OCI-LY1 (cell line): Measurements from ENCODE around the gene COL12A1.

ENCODE experiments used
- H2AFZ ChIP-seq: fragments of 200-600 bp; sonication (generic), shearing (Covaris generic); 2 replicates; pipeline ENCODE4 v1.6.0; 2014; ENCODE audit warnings: antibody characterized with exemption, mild to moderate bottlenecking, low read length
- H3F3A ChIP-seq: fragments of 200-600 bp; sonication (generic), shearing (Covaris generic); 2 replicates; pipeline ENCODE4 v1.6.0; 2014; ENCODE audit warnings: mild to moderate bottlenecking, antibody characterized with exemption, low read length, moderate library complexity; ENCODE audit not compliant: insufficient read depth
- H3K27ac ChIP-seq: fragments of 200-600 bp; sonication (generic); 2 replicates; pipeline ENCODE4 v1.5.1; 2014; ENCODE audit warnings: low read length, mixed run types, mild to moderate bottlenecking, low read depth; ENCODE audit not compliant: poor library complexity, severe bottlenecking
- H3K27me3 ChIP-seq: fragments of 200-600 bp; sonication (generic); 2 replicates; pipeline ENCODE4 v1.6.0; 2014; ENCODE audit warnings: antibody characterized with exemption, mild to moderate bottlenecking, low read length, moderate library complexity; ENCODE audit not compliant: insufficient read depth
- H3K36me3 ChIP-seq: fragments of 200-600 bp; sonication (generic); 2 replicates; pipeline ENCODE4 v1.6.1; 2014; ENCODE audit warnings: mild to moderate bottlenecking, antibody characterized with exemption, low read length, moderate library complexity, mixed read lengths; ENCODE audit not compliant: insufficient read depth
- H3K4me1 ChIP-seq: fragments of 200-600 bp; sonication (generic); 2 replicates; pipeline ENCODE4 v1.5.1; 2014; ENCODE audit warnings: mild to moderate bottlenecking, low read length, moderate library complexity; ENCODE audit not compliant: insufficient read depth, severe bottlenecking
- H3K4me2 ChIP-seq: fragments of 200-600 bp; sonication (generic), shearing (Covaris generic); 2 replicates; pipeline ENCODE4 v1.6.1; 2014; ENCODE audit warnings: low read length
- H3K4me3 ChIP-seq: fragments of 200-600 bp; sonication (generic); 2 replicates; pipeline ENCODE4 v1.5.1; 2014; ENCODE audit warnings: low read length, low read depth, mild to moderate bottlenecking, mixed read lengths; ENCODE audit not compliant: poor library complexity, severe bottlenecking
- H3K79me2 ChIP-seq: fragments of 200-600 bp; shearing (Covaris generic); 2 replicates; pipeline ENCODE4 v1.6.1; 2016; ENCODE audit warnings: mixed run types, low read length, mixed read lengths; ENCODE audit not compliant: insufficient read depth
- H3K9ac ChIP-seq: fragments of 200-600 bp; sonication (generic), shearing (Covaris generic); 2 replicates; pipeline ENCODE4 v1.6.1; 2014; ENCODE audit warnings: mild to moderate bottlenecking, low read length, mixed read lengths
- H3K9me2 ChIP-seq: fragments of 200-600 bp; sonication (generic), shearing (Covaris generic); 2 replicates; pipeline ENCODE4 v1.6.1; 2014; ENCODE audit warnings: low read depth, mild to moderate bottlenecking, low read length, mixed read lengths
- H3K9me3 ChIP-seq: fragments of 200-600 bp; shearing (Covaris generic); 2 replicates; pipeline ENCODE4 v1.6.1; 2014; ENCODE audit warnings: low read length, mixed read lengths
- H4K20me1 ChIP-seq: fragments of 200-600 bp; sonication (generic), shearing (Covaris generic); 2 replicates; pipeline ENCODE4 v1.6.0; 2016; ENCODE audit warnings: mild to moderate bottlenecking, low read length; ENCODE audit not compliant: insufficient read depth
- CTCF ChIP-seq: fragments of 200-600 bp; sonication (generic), shearing (Covaris generic); IDR thresholded peaks from 2 replicates; pipeline ENCODE4 v1.5.1; 2017; ENCODE audit warnings: mild to moderate bottlenecking, antibody characterized with exemption, low read length, moderate library complexity, mixed read lengths
- EZH2 ChIP-seq: fragments of 200-600 bp; sonication (generic), shearing (Covaris generic); IDR thresholded peaks from 2 replicates; pipeline ENCODE4 v1.8.0; 2017; ENCODE audit warnings: borderline replicate concordance, mixed run types, mild to moderate bottlenecking, antibody characterized with exemption, low read length, moderate library complexity, mixed read lengths

Gene COL12A1

GRCh38 chr6:75206576-75207342 is 906 bp upstream of the COL12A1 start:
- no peak overlapping the region for H2AFZ ChIP-seq
- H3K9me2 ChIP-seq: no peaks in the 10 kb centered on the region
- H3K4me3 ChIP-seq: no peak overlapping the region
- H3K9me3 ChIP-seq: no peaks in the 10 kb centered on the region
- 0 out of 2 replicates have a peak, but pooled peaks cover 3% of the 10 kb centered on the region for H3K27me3 ChIP-seq
- H3K79me2 ChIP-seq: no peaks in the 10 kb centered on the region
- no peaks in the 10 kb centered on the region for H3K36me3 ChIP-seq
- no peak overlapping the region for H3K9ac ChIP-seq
- no peak overlapping the region for H3K4me2 ChIP-seq
- H4K20me1 ChIP-seq: no peaks in the 10 kb centered on the region
- H3K4me1 ChIP-seq: peaks cover 4% of the 10 kb centered on the region
- no peak overlapping the region for H3K27ac ChIP-seq
- H3F3A ChIP-seq: no peaks in the 10 kb centered on the region
- no peak for TF ChIP-seq EZH2
- TF ChIP-seq CTCF: no peak

- Histone ChIP-seq H2AFZ (no peak overlapping the region), H3K9me2 (no peaks in the 10 kb centered on the region), H3K4me1 (peaks cover 4% of the 10 kb centered on the region), H3K9me3 (no peaks in the 10 kb centered on the region), H3K4me3 (no peak overlapping the region), H4K20me1 (no peaks in the 10 kb centered on the region), H3K36me3 (no peaks in the 10 kb centered on the region), H3K27me3 (0 out of 2 replicates have a peak, but pooled peaks cover 3% of the 10 kb centered on the region), H3K9ac (no peak overlapping the region), H3F3A (no peaks in the 10 kb centered on the region), H3K79me2 (no peaks in the 10 kb centered on the region), H3K4me2 (no peak overlapping the region), H3K27ac (no peak overlapping the region)
- TF ChIP-seq CTCF (no peak), EZH2 (no peak)
Measured at GRCh38 chr6:75204959-75205775, 686 bp downstream of the COL12A1 start.

DNA sequence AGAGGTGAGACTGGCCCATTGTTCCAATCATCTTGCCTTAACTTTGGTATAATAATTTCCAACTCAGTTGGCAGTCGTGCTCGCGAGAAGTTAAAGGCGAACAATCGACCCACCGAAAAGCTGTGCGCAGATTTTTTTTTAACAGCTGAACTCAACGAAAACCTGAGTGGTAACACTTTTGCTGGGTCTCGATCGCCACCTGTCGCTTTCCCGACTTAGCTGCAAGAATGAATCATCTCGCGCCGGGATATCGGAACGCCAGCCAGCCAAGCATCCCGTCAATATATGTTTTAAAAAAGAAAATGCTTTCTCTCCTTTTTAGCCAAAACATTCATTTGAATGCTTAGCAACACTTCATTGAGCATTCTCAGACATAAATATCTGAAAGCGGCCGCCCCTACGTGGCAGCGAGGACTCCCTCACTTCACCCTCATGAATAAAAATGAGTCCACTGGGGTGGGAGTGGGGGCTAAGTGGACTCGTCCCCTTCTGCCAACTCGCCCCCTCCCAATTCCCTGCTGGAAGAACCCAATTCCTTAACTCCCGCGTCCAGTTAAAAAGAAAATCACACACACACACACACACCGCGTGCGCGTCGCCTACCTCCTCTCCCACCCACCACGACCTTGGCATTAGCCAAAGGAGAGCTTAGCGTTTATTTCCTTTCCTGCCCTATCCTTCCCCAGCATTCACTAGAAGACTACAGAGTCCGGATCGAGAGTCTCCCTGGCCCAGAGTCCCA is 1.5 kb downstream of the COL12A1 start:
- no peak overlapping the region for H3K4me3 ChIP-seq
- no peaks in the 10 kb centered on the region for H3K9me3 ChIP-seq
- 0 out of 2 replicates have a peak, but pooled peaks cover 3% of the 10 kb centered on the region for H3K27me3 ChIP-seq
- H3F3A ChIP-seq: no peaks in the 10 kb centered on the region
- no peaks in the 10 kb centered on the region for H4K20me1 ChIP-seq
- H3K4me2 ChIP-seq: no peak overlapping the region
- peaks cover 4% of the 10 kb centered on the region for H3K4me1 ChIP-seq
- no peaks in the 10 kb centered on the region for H3K9me2 ChIP-seq
- H3K9ac ChIP-seq: no peak overlapping the region
- H3K27ac ChIP-seq: no peak overlapping the region
- H3K36me3 ChIP-seq: no peaks in the 10 kb centered on the region
- no peaks in the 10 kb centered on the region for H3K79me2 ChIP-seq
- no peak overlapping the region for H2AFZ ChIP-seq
- no peak for TF ChIP-seq CTCF
- no peak for TF ChIP-seq EZH2
